ENCODE results near the gene QSER1.
A peak's percentile ranks its signal among the peaks of the same experiment; 100 is the strongest.
"Not testable (repeated sequence)": the region's sequence is repeated elsewhere in the genome, so short reads cannot be mapped to it uniquely, and the experiment has no call there.

QSER1 gene

DNA sequence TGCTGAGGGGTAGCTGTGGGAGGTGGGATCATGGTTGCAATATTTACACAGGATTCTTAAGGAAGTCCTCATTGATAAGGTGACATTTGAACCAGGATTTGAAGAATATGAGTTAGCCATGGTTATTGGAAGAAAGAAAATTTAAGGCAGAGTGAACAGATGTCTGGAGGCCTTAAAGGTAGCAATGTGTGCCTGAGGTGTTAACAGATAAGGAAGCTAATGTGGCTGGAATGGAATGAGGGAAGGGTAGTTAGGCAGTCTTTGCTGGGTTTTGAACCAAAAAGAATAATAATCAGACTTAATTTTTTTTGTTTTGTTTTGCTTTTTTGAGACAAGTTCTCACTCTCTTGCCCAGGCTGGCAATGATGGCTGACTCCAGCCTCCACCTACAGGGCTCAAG is 113.4 kb downstream of the QSER1 start:
- no peak for DNase-seq

DNA sequence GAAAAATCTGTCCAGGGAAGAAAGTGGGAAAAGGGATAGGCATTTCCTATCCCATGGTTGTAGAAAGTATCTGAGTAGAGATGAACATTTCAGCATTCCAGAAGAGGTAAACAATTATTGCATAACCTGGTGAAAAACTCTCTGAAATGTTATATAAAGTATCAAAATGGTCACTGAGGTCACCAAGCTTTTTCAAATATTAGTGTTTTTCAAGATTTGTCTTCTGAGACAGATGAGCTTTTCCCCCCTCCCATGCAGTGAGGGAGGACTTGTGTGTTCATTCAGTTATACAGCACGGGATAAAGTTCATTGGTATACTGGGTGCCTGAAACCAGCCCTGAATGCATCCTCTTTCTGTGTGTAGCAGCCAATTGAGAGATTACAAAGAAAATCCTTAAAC is 121.1 kb downstream of the QSER1 start:
- DNase-seq, result no peak

DNA sequence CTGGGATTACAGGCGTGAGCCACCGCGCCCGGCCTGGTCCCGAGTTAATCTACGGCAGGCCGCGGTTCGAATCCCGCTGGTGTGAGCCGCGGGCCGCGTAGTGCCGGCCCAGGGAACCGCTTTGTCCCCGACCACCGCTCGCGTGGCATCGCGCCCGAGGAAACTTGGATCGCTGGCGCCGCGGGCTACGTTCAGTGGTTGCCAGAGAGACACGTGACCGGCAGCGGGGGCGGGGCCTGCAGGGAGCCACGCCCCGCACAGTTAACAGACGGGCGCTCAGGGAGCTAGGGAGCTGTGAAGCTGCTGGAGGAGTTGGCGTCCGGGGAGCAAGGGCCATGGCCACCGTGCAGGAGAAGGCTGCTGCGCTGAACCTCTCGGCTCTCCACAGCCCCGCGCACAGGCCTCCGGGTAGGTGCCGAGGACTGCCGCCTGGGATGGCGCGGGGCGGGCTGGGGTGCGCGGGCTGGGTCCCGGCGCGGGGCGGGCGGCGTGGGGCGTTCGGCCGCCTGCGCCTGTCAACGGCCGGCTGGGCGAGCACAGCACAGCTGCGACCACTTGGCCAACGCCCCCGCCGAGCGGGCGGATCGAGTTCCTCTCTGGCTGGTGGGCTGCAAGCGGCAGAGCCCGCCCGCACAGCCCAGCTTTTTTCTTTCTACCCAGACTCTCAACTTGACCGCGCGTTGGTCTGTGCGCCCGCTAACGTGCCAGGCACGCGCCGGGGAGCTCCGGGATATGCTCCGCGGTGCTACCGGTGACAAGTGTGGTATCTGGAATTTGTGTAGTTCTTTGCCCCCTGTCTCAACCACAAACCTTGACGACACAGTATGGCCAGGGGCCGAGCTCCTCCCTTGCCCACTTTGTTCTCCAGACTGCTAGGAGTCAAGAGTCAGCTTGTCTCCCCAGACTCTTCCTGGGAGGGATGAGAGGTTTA is 123.3 kb downstream of the QSER1 start, which contains the start of gene DEPDC7:
DEPDC7 (plus strand) TSS at position 258 of the 931 bp plus-strand sequence; CDS start at position 336, 78 bp downstream.
- DNase-seq, result peak; percentile 79

DNA sequence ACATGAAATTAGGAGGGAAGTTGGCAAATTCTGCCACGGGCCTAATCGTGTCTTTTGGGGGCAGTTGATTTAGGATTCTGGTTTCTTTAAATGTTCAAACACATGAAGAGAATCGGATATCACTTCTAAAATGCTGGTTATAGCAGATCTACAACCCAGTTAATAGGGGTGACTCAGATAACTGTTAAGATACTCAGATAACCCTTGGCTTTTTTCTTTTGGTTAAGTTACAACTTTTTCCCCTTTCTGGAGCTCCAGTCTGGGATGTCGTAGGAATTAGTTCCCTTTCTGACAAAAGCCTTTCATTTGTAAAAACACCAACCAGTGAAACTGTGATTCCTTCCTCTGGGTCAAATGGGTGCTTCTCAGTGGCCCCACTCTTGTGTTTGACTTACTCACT is 124.0 kb downstream of the QSER1 start:
- no peak for DNase-seq

DNA sequence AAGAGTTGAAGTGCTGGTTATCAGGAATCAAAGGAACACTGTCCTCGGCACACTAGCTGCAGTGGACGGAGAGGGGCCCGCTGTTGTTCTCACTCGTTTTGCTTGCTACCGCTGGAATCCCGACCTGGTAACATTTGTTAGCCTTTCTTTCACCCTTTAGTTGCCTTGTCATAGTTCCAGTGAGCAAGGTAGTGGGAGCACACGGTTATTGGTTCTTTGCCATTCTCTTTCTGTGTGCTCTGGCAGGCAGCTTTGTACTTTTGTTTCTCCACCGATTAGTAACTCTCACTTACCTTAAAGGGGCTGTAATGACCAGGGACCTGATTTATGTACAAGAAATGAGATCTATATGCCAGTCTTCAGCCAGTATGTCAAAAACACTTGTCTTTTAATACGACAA is 124.9 kb downstream of the QSER1 start:
- DNase-seq, result no peak

DNA sequence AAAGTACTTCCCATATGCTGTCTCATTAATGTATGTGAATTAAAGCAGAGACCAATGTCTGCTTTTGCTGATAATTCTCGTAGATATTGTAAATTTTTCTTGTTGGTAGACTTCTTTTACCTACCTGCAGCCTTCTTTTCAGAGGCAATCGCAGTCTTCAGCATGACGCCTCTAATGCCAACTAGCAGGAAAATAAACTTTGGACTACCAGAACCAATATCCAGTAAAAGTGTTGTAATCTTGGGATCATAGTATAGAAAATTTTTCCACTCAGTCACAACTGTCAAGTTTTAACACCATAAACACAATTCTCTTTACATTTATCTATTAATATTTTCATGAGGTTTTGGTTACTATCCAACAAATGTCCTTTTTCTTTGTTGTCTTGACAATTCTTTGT is 125.4 kb downstream of the QSER1 start:
- no peak for DNase-seq

DNA sequence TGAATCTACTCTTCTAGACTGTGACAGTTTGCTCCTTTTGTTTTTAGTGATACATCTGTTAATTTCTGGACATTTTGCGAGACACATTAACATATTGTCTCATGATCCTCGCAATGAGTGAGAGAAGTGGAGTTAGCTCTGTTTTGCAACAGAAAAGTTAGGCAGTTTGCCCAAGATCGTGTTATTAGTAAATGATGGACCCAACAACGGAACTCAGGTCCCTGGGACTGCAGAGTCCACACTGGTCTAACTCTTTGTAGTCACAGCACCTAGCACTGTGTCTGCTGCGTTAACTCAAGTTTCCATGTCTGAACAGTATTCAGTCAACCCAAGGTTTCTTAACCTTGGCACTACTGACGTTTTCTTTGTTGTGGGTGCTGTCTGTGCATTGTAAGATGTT is 126.2 kb downstream of the QSER1 start:
- DNase-seq, result no peak

DNA sequence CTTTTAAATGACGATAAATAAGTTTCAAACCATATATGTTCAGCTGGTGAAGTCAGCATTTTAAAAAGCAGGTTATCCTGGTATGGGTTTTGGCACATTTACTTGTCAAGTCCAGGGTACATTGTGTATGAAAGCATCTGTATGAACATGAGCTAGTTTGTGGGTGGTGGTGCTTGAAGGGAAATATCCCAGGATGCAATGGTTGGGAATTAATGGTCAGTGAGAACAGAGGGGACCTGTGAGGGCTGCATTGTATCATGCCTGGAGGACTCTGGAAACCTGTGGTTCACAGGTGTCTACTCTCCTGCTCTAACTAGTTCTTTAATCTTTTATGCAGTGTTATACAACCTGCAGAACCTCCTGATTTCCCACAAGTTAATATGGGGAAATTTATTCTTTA is 128.9 kb downstream of the QSER1 start:
- no peak for DNase-seq

DNA sequence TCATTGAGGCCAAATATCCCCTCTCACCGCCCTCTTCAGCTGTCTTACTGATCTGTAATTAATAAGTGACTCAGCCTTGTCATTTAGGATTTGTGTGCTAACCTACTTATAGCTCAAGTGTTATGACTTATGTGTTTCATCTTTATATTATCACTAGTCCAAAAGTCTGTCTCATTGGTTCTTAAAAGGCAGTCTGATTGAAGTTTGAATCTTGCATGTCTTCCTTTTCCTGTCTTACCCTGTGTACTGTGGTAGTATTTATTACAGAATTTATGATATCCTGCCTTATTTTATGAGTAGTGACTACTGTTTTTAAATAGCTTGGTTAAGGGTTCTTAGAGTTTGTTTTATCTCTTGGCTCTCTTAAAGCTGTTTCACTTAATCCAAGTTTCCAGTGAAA is 129.3 kb downstream of the QSER1 start:
- DNase-seq, result no peak

DNA sequence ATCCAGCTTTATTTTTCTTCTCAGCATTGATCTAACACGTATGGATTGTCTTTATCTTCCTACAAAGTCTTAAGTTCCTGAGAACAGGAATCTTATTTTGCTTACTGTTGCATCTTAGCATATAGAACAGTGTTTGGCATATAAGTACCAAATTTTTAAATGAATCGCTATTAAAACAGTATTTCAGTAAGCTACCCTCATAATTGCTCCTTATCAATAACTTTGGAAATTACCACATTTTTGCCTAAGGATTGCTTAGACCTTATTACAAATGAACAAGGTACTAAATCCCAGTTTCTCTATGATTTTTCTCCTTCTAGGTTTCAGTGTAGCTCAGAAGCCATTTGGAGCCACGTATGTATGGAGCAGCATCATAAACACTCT is 132.7 kb downstream of the QSER1 start:
- DNase-seq, result no peak

DNA sequence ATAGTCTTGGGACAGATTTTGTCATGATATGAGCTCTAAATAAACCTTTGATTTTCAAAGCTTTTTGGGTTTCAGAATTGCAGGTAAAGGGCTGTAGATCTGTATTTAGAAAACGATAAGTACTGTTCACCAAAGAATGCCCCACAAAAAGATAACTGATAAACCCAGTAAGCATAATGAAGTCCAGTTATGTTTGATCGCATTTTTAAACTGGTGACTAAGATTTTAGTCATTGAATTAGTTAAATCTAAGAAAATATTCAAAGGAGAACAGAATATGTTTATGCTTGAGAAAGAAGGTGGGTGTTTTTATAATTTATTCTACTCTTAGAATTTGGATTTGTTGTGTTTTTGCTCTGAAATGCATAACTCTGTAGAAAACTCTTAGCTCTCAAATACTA is 134.6 kb downstream of the QSER1 start:
- DNase-seq, result no peak

DNA sequence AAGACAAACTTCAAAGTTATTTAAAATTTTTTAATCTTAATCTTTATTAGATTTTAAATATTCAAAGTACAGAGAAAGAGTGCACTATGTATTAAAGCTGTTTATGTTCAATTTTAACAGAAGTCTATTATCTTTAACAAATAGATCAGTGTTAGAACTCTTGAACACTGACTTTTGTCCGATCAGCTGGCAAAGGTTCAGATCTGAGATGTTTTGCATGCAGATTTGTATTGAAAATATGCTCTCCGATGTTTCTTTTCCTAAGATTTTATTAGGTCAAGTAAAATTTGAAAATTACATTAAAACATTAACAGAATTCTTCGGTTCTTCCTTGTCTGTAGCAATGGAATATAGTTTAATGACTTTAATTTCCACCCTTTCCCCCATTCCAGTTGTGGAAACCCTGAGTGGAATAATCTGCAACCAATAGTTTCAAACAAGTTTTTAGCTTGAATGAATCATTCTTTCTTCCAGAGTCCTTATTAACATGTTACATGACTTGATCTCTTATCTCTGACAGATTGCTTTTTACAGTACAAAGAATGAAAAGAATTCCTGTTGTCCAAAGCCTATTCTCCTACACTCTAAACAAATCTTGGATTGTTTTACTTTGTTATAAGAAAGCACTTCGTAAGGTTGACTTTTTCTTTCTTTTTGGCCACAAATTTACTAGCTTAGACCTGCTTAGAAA is 135.4 kb downstream of the QSER1 start:
- DNase-seq, result no peak

DNA sequence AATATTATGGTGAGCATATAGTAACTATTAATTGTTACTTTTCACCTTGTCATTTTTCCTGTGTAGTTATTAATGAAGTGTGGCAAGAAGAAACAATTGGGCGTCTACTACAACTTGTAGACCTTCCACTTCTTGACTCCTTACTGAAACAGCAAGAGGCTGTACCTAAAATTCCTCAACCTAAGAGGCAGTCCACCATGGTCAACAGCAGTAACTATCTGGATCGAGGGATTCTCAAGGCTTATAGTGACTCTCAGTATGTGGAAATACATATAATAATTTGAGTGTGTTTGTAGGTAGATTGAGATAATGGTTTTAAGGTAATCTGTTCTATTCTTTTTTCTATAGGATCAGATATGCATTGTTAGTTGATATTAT is 135.9 kb downstream of the QSER1 start:
- no peak for DNase-seq

DNA sequence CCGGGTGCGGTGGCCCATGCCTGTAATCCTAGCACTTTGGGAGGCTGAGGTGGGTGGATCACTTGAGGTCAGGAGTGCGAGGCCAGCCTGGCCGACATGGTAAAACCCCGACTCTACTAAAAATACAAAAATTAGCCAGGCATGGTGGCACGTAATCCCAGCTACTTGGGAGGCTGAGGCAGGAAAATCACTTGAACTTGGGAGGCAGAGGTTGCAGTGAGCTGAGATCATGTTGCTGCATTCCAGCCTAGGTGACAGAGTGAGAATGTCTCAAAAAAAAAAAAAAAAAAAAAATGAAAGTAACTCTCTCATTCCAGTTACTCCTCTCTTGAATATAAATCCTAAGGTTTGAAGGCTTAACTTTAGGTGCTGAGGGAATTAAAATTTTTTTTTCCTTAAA is 136.6 kb downstream of the QSER1 start:
- DNase-seq, result not testable (repeated sequence)

Data from DMS79 (cell line).